H1 (cell line): Measurements from ENCODE around the gene PDYN. TPM values are rescaled to one million over a fixed set of nuclear protein-coding genes. Genes with fewer than 3 reads are reported as not detected.

Experiments used
- CTCF ChIA-PET: fragments of 300-600 bp; sonication (Branson Sonifier 250); formaldehyde crosslinking; loops from one replicate; lab custom pipeline; 2021; ENCODE audit not compliant: partially characterized antibody; lab: Charles Lee
- POLR2A ChIA-PET: fragments of 300-600 bp; sonication (Branson Sonifier 250); formaldehyde crosslinking; loops from one replicate; lab custom pipeline; 2021; ENCODE audit warnings: inconsistent platforms; ENCODE audit not compliant: partially characterized antibody; lab: Charles Lee
- DNase-seq, 2 experiments: peaks; one replicate each; pipeline versions ENCODE4 v3.0.0 to v3.0.0-alpha.2; 2010 to 2022; ENCODE audit warnings: low spot score in 2 of 2, low read depth in 1 of 2, mixed read lengths in 1 of 2
- FAIRE-seq: peaks from 2 replicates; lab custom pipeline; 2011; peaks lifted over from hg19 to GRCh38; lab: Jason Lieb, UNC
- H2AFZ ChIP-seq: 2 replicates; pipeline ENCODE4 v1.8.1; 2012; ENCODE audit warnings: low read length, inconsistent platforms
- H2AK5ac ChIP-seq: 2 replicates; pipeline ENCODE4 v1.6.1; 2013; ENCODE audit warnings: low read depth, low read length
- H2BK120ac ChIP-seq: replicated peaks from 2 replicates; pipeline ENCODE3; 2013; ENCODE audit warnings: low read depth, low read length, inconsistent platforms
- H2BK12ac ChIP-seq: 2 replicates; pipeline ENCODE4 v1.6.1; 2013; ENCODE audit warnings: low read depth, low read length
- H2BK15ac ChIP-seq: 2 replicates; pipeline ENCODE4 v1.6.1; 2013; ENCODE audit warnings: low read length
- H2BK20ac ChIP-seq: 2 replicates; pipeline ENCODE4 v1.6.1; 2013; ENCODE audit warnings: low read length
- H2BK5ac ChIP-seq: 2 replicates; pipeline ENCODE4 v1.6.1; 2013; ENCODE audit warnings: low read depth, low read length
- H3K14ac ChIP-seq: 2 replicates; pipeline ENCODE4 v1.6.1; 2013; ENCODE audit warnings: inconsistent platforms; ENCODE audit not compliant: insufficient read length
- H3K18ac ChIP-seq: 2 replicates; pipeline ENCODE4 v1.6.1; 2013; ENCODE audit warnings: low read length; ENCODE audit errors: extremely low read depth
- H3K23ac ChIP-seq: 2 replicates; pipeline ENCODE4 v1.6.1; 2013; ENCODE audit warnings: inconsistent platforms; ENCODE audit not compliant: insufficient read length
- H3K23me2 ChIP-seq: 2 replicates; pipeline ENCODE4 v1.6.1; 2013; ENCODE audit warnings: low read depth, low read length
- H3K27ac ChIP-seq: 2 replicates; pipeline ENCODE4 v1.6.1; 2011; ENCODE audit warnings: low read depth, low read length, inconsistent platforms
- H3K27me3 ChIP-seq, 4 experiments: replicated peaks in 1 of 4; 1 replicate in 1 of 4; 2 replicates in 3 of 4; pipeline versions ENCODE4 v1.6.1 to v1.8.1; 2011 to 2013; ENCODE audit warnings: low read length in 3 of 4, mild to moderate bottlenecking in 3 of 4, inconsistent platforms in 2 of 4, mixed read lengths in 2 of 4, moderate library complexity in 1 of 4; ENCODE audit not compliant: control insufficient read depth in 3 of 4, insufficient read depth in 3 of 4; ENCODE audit errors: extremely low read depth in 1 of 4
- H3K36me3 ChIP-seq, 4 experiments: 2 replicates each; pipeline versions ENCODE4 v1.6.1 to v1.8.1; 2011 to 2013; ENCODE audit warnings: mild to moderate bottlenecking in 4 of 4, low read length in 3 of 4, moderate library complexity in 2 of 4, control low read depth in 1 of 4, inconsistent platforms in 1 of 4; ENCODE audit not compliant: insufficient read depth in 4 of 4, control insufficient read depth in 2 of 4
- H3K4ac ChIP-seq: replicated peaks from 2 replicates; pipeline ENCODE3; 2013; ENCODE audit warnings: low read length, low read depth, mixed read lengths, inconsistent platforms; ENCODE audit not compliant: insufficient read length
- H3K4me1 ChIP-seq, 4 experiments: replicated peaks in 1 of 4; 1 replicate in 1 of 4; 2 replicates in 3 of 4; pipeline versions ENCODE4 v1.6.1 to v1.8.1; 2011 to 2013; ENCODE audit warnings: low read length in 3 of 4, inconsistent platforms in 2 of 4, mixed read lengths in 1 of 4; ENCODE audit not compliant: insufficient read depth in 4 of 4, control insufficient read depth in 3 of 4
- H3K4me2 ChIP-seq, 2 experiments: 2 replicates each; pipeline versions ENCODE4 v1.6.1 to v1.8.1; 2011 to 2013; ENCODE audit warnings: low read depth in 2 of 2, low read length in 2 of 2, control low read depth in 1 of 2, inconsistent platforms in 1 of 2, mild to moderate bottlenecking in 1 of 2; ENCODE audit not compliant: insufficient read depth in 1 of 2
- H3K4me3 ChIP-seq, 4 experiments: fragments of 200-600, 300-600 bp in 1 of 4; sonication (generic), shearing (Covaris generic), sonication (Bioruptor Twin) in 1 of 4; 2 replicates each; pipeline versions ENCODE4 v1.5.1 to v1.8.1; 2011 to 2016; ENCODE audit warnings: low read length in 4 of 4, low read depth in 3 of 4, control low read depth in 2 of 4, inconsistent platforms in 2 of 4, mild to moderate bottlenecking in 2 of 4, mixed read lengths in 1 of 4, moderate library complexity in 1 of 4; ENCODE audit not compliant: insufficient read depth in 2 of 4; ENCODE audit errors: extremely low read depth in 1 of 4
- H3K56ac ChIP-seq: replicated peaks from 2 replicates; pipeline ENCODE3; 2013; ENCODE audit warnings: low read depth, mild to moderate bottlenecking, mixed read lengths, low read length, inconsistent platforms; ENCODE audit not compliant: insufficient read length
- H3K79me1 ChIP-seq: 2 replicates; pipeline ENCODE4 v1.6.1; 2013; ENCODE audit warnings: low read depth, low read length, control low read depth
- H3K79me2 ChIP-seq, 2 experiments: 2 replicates each; pipeline versions ENCODE4 v1.6.1 to v1.8.1; 2012 to 2013; ENCODE audit warnings: low read length in 2 of 2, mild to moderate bottlenecking in 2 of 2, inconsistent platforms in 1 of 2; ENCODE audit not compliant: insufficient read depth in 2 of 2, control insufficient read depth in 1 of 2
- H3K9ac ChIP-seq, 4 experiments: replicated peaks in 1 of 4; 1 replicate in 1 of 4; 2 replicates in 3 of 4; pipeline versions ENCODE4 v1.6.1 to v1.8.1; 2011 to 2013; ENCODE audit warnings: low read depth in 3 of 4, low read length in 3 of 4, control low read depth in 2 of 4, mild to moderate bottlenecking in 2 of 4, moderate library complexity in 2 of 4, inconsistent platforms in 1 of 4; ENCODE audit errors: extremely low read depth in 1 of 4
- H3K9me3 ChIP-seq, 2 experiments: 2 replicates each; pipeline versions ENCODE4 v1.6.1 to v1.8.1; 2012 to 2013; ENCODE audit warnings: mild to moderate bottlenecking in 2 of 2, moderate library complexity in 2 of 2, control low read depth in 1 of 2, inconsistent platforms in 1 of 2, low read depth in 1 of 2, low read length in 1 of 2, mixed read lengths in 1 of 2; ENCODE audit not compliant: insufficient read depth in 2 of 2
- H4K20me1 ChIP-seq, 2 experiments: replicated peaks in 1 of 2; 2 replicates each; pipeline versions ENCODE3 to v1.8.1; 2011 to 2013; ENCODE audit warnings: inconsistent platforms in 2 of 2, low read length in 2 of 2, mild to moderate bottlenecking in 1 of 2; ENCODE audit not compliant: insufficient read depth in 2 of 2, control insufficient read depth in 1 of 2
- H4K5ac ChIP-seq: 2 replicates; pipeline ENCODE4 v1.6.1; 2013; ENCODE audit warnings: low read length, low read depth, mixed read lengths, inconsistent platforms; ENCODE audit not compliant: insufficient read length
- H4K8ac ChIP-seq: 2 replicates; pipeline ENCODE4 v1.8.0; 2013; ENCODE audit warnings: mild to moderate bottlenecking, moderate library complexity, low read length, inconsistent platforms; ENCODE audit not compliant: insufficient read depth; ENCODE audit errors: extremely low read depth
- H4K91ac ChIP-seq: replicated peaks from 2 replicates; pipeline ENCODE3; 2013; ENCODE audit warnings: low read length, mixed read lengths, inconsistent platforms; ENCODE audit not compliant: insufficient read length
- CBX5 ChIP-seq: fragments of 300-800, 300-1000 bp; sonication (generic); IDR thresholded peaks from 2 replicates; pipeline ENCODE4 v1.7.1; 2016; ENCODE audit warnings: antibody characterized with exemption, low read length, low read depth
- FOSL1 ChIP-seq: IDR thresholded peaks from 2 replicates; pipeline ENCODE4 v1.6.1; 2011; ENCODE audit warnings: mild to moderate bottlenecking, low read depth, low read length, moderate library complexity; ENCODE audit not compliant: insufficient read depth
- JUND ChIP-seq: IDR thresholded peaks from 2 replicates; pipeline ENCODE4 v1.6.1; 2011; ENCODE audit warnings: mild to moderate bottlenecking, improper control_type of control experiment, low read length
- WGBS, 2 experiments: shearing (Covaris generic) in 1 of 2; methylation state at CpG; one replicate each; pipeline versions ENCODE4 v1.1.6 to v1.1.7; 2013 to 2015; ENCODE audit warnings: low lambda C conversion rate in 2 of 2, mixed read lengths in 2 of 2, inconsistent platforms in 1 of 2, low coverage in 1 of 2, missing lambda C conversion rate in 1 of 2; ENCODE audit not compliant: insufficient replicate concordance in 2 of 2, insufficient coverage in 1 of 2, insufficient read length in 1 of 2; ENCODE audit errors: extremely low coverage in 1 of 2, missing lambda C conversion rate in 1 of 2; 5-methylcytosine and 5-hydroxymethylcytosine counted together
- polyA plus RNA-seq, 7 experiments: library from polyadenylated mRNA; depleted of rRNA in 3 of 7; stranded (reverse) in 5 of 7; unstranded in 2 of 7; fragments of >200 nt in 5 of 7; fragments of 200-250 nt in 2 of 7; gene quantifications; 1 replicate in 5 of 7; 2 replicates in 1 of 7; 4 replicates in 1 of 7; pipeline versions ENCODE4 v1.2.1 to v1.2.3, GENCODE V29; 2011 to 2013; ENCODE audit warnings: missing spikeins in 2 of 7, mixed read lengths in 2 of 7
- total RNA-seq: library from RNA; stranded (reverse); fragmentation: NEBNext Ultra II Directional; extraction: Animal tissue kit (Norgen Biotek cat#: 25700); gene quantifications from 2 replicates; pipeline ENCODE4 v1.2.1, GENCODE V29; 2021

PDYN gene
- total and polyA plus RNA-seq, 2 of the 8 experiments (the other 6 are each of a cell fraction or from before 2014, with no cell fraction given), result 0.54 to 0.60 TPM

GRCh38 chr20:1942061-1942460 lies 51.8 kb downstream of the PDYN start:
- Histone ChIP-seq H3K4me3 (no peak overlapping the region), H3K4me2 (no peak overlapping the region), H3K4me1 (peaks cover 0 to 8% (median 5%) of the 10 kb centered on the region in 4 experiments; a peak in 6 of 7 replicates), H3K9me3 (no peaks in the 10 kb centered on the region), H3K36me3 (no peaks in the 10 kb centered on the region), H3K79me2 (no peaks in the 10 kb centered on the region), H2BK15ac (no peak overlapping the region), H4K5ac (no peak overlapping the region), H3K27ac (no peak overlapping the region), H3K27me3 (peaks cover 0 to 19% (median 8%) of the 10 kb centered on the region in 4 experiments; a peak in 6 of 7 replicates), H2BK20ac (no peak overlapping the region), H3K9ac (no peak overlapping the region), H4K20me1 (no peaks in the 10 kb centered on the region), H3K56ac (no peak overlapping the region), H2BK12ac (no peak overlapping the region; the same call in 1 of the 2 replicates), H3K18ac (no peak overlapping the region), H3K79me1 (no peaks in the 10 kb centered on the region), H3K4ac (no peak overlapping the region), H2AFZ (no peak overlapping the region), H4K8ac (no peak overlapping the region), H2BK5ac (no peak overlapping the region), H4K91ac (no peak overlapping the region), H3K14ac (no peak overlapping the region), H3K23ac (no peak overlapping the region), H2BK120ac (no peak overlapping the region), H2AK5ac (no peak overlapping the region), H3K23me2 (peaks cover 4% of the 10 kb centered on the region; the same call in 1 of the 2 replicates)
- POLR2A ChIA-PET, result interaction anchor here (0.6 kb wide), 1 partner anchor 516 kb away, joined by 3 read pairs; no protein-coding TSS in a partner anchor
- CTCF ChIA-PET, result no interaction called here
- WGBS, 2 experiments, result 92% methylated on average over 7 of the region's 7 CpGs; no CpG with 5 or more reads in 1 of the 2 experiments
- FAIRE-seq, result no peak
- DNase-seq, result no peak
- TF ChIP-seq CBX5 (no peak), JUND (no peak), FOSL1 (no peak)
